GM18870 (cell line): ENCODE results near the gene PYGL.
"Not testable (repeated sequence)": the region's sequence is repeated elsewhere in the genome, so short reads cannot be mapped to it uniquely, and the experiment has no call there.

Experiments
- ATAC-seq: cut with Tn5 transposase; IDR thresholded peaks from one replicate; pipeline ENCODE4 v1.9.1; 2021; ENCODE audit warnings: moderate library complexity; ENCODE audit not compliant: unreplicated experiment

Gene PYGL

GRCh38 chr14:50929506-50929905 lies 14.8 kb downstream of the PYGL start:
- no peak for ATAC-seq

- no peak for ATAC-seq
Observed at GRCh38 chr14:50928002-50928635, 16.2 kb downstream of the PYGL start.

DNA sequence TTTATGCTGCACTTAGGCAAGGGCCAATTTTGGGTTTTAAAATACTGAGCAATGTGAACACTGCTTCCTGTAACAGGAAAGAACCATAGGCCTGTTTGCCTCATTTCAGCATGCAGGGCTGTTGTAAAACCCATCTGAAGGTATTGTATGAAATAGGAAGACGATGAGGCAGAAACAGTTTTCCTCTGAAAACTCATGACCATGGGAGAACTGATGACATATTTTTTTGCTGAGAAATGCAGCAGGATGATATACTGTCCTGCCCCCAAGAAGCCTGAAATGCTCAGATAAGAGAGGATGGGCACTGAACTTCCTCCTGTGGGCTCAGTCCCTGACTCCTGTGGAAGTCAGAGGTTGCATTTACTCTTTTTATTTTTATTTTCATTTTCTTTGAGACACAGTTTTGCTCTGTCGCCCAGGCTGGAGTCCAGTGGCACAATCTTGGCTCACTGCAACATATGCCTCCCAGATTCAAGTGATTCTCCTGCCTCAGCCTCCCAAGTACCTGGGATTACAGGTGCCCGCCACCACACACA lies 17.4 kb downstream of the PYGL start:
- ATAC-seq, result no peak

DNA sequence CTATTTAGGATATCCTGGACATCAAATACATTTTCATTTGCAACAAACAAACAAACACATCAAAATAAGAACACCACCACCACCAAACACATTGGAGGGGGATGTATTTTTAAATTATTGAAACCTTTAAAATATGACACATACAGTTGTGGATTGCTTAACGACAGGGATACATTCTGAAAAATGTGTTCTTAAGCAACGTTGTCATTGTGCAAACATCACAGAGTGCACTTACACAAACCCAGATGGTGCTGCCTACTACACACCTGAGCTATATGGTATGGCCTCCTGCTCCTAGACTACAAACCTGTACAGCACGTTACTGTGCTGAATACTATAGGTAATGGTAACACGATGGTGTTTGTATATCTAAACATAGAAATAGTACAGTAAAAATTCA lies 19.4 kb downstream of the PYGL start:
- no peak for ATAC-seq

- ATAC-seq, result no peak
Observed at GRCh38 chr14:50924236-50924635, 20.0 kb downstream of the PYGL start.

DNA sequence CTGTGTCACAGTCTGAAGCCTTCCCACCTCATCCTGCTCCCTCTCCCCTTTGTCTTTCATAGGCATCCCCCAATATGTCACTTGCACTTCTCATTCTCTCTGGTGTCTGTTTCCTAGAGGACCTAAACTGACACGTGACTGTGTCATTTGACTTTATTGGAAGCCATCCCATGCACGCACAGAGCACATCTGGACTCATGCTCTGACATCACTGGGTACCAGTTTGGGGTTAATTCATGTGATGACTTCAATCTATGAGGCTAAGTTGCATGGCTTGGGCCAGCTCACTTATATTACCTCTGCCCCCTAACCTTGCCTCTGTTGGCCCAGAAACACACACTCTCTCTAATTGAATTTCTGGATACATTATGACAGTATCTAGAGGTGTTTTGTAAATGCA lies 21.5 kb downstream of the PYGL start:
- no peak for ATAC-seq

DNA sequence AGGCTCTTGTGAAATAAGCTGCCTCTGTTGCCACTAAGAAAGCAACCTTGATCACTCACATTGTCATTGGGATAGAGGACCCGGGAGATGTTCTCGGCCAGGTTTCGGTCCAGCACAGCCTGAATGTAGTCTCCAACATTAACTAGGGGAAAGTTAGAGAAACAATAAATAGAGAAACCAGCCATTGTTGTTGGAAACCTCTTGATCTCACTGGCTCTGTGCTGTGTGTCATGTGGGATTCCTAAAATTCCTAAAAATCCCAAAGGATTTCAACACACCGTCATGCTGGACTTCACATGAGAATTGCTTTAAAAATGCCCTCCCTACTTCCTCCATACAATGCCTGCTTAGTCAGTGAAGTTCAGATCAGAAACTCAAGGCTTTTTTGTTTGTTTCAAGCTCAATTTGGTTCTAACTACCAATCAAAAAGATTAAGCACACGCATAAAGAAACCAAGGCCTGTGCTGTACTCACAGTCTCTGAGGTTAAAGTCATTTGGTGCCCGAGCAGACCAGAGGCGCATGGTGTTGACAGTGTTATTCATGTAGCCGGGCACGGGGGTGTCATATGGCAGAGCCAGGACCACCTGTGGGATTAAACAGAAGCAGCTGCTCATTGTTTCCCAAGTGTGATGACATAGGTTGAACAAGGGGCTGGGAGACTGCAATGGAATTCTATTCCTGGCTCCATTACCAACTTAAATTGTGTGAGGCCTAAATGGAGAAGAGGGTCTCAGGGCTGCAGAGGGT lies 23.6 kb downstream of the PYGL start:
- ATAC-seq, result no peak

DNA sequence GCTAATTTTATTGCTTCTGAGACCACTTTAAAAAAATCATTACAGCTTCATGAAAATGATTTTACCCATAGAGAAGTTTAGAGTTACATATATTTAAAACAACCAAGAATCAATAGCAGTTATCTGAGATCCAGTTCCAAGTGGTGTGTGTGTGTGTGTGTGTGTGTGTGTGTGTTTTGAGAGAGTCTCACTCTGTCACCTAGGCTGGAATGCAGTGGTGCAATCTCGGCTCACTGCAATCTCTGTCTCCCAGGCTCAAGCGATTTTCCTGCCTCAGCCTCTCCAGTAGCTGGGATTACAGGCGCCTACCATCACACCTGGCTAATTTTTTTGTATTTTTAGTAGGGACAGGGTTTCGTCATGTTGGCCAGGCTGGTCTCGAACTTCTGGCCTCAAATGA lies 24.8 kb downstream of the PYGL start:
- ATAC-seq, result not testable (repeated sequence)

GRCh38 chr14:50917449-50917848 lies 26.8 kb downstream of the PYGL start:
- ATAC-seq, result no peak

DNA sequence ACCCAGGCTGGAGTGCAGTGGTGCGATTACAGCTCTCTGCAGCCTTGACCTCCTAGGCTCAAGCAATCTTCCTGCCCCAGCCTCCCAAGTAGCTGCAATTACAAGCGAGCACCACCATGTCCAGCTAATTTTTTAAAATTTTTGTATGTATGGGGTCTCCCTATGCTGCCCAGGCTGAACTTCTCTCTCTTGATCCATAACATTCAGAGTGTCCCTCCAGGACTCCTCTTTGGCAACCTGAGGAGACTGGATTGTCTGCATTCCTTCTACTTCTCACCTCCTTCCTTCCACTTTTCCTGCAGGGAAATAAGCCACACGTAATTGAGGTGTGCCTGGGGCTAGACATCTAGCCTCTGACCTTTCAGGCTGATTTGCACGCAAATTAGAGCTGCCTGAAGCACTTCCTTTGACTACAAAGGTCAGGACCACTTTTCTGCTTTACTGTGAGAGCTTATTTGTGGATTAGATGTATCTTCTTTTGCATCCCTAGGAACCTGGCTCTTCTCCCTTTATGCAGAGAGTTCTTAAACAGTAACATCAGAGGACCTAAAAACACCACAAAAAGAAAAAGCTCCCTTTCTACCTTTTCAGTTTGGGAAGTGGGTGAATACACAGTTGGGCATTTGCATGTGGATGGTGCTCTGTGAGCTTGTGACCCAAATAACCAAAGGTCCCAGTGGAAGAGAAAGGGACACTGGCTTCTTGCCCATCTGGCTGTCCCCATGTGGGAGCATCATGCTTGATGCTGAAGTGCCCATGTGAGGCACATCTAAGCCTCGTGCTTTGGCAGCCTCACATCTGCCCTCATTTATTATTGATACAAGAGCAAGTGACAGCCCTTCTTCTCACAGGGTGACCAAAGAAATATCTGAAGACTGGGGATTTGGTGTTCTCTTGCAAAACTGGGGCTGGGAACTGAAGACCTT lies 33.5 kb downstream of the PYGL start:
- ATAC-seq, result no peak

DNA sequence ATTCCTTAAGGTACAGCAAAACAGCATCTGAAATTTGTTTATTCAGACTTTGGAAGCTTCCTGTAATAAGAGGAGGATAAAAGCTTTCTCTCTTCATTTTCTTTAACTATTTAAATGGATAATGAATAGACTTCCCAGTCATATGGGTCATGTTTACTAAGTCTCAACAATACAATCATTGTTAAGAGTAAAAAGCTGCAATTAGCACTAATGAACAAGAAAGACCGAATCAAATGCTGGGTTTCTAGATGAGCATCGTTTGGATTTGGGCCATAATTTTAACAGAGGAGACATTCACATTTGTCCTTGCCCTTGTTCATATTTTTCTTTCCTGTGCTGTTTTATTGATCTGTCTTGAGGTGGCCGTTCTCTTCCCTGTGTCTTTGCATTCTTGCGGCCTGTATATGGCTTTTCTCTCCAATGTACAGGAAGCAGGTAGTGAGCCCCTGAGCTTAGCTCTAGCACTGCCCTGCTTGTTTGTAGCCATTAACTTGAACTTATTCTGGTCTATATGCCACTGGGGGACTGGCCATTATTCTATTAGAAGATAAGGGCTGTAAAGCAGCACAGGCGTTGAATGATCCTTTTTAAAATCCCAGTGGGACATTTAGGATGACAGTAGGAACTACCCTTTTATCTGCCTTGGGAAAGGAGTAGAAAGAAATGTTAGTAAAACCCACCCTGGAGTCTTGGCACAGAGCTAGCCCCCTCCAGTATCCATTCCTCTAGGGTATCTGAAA lies 37.8 kb downstream of the PYGL start:
- no peak for ATAC-seq

GRCh38 chr14:50904719-50905118 lies 39.6 kb downstream of the PYGL start:
- no peak for ATAC-seq

DNA sequence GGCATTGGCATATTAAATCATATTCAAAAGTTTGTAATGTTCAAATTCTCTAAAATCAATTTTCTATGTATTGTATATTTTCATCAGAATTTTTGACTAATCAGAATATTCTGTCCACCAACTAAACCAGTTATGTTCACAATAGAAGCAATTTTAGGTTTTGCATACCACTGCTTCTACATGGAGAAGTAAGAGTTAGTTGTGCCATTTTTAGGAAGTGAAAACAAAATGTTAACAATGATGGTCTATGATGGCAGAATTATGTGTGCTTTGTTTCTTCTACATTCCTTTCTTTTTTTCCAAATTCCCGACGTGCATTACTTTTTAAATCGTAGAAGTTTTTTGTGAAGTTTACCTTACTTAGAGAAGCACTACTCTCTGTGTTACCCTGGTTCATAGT lies 42.9 kb downstream of the PYGL start:
- no peak for ATAC-seq

DNA sequence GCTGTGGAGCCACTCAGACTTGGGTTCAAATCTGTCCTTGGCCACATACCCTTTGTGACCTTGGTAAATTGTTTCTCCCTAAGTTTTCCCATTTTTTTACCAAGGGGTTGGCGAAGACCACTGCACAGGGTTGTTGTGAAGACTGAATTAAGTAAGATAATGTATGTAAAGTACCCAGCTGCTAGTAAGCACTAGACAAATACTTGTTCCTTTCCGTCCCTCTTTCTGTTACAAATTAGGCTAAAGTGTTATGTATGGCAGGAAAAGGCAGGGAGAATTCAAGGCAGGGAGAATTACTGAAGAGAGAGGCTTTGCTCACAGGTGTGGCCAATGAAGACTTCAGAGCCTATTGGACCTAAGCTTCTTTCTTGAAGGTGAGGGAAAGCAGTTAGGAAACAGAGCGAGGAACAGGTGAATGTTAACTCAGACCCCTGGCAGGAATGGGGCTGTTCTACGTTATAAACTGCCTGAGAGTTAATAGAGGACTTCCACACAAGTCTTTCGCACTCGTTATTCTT lies 46.6 kb downstream of the PYGL start:
- no peak for ATAC-seq

DNA sequence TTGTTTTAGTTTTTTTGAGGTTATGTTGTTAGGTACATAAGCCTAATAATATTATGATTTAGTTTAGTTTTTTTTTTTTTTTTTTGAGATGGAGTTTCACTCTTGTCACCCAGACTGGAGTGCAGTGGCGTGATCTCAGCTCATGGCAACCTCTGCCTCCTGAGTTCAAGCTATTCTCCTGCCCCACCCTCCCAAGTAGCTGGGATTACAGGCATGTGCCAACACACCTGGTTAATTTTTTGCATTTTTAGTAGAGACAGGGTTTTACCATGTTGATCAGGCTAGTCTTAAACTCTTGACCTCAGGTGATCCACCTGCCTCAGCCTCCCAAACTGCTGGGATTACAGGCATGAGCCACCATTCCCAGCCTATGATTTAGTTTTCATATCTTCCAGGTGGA lies 47.3 kb downstream of the PYGL start:
- not testable (repeated sequence) for ATAC-seq

- ATAC-seq, result not testable (repeated sequence)
Observed at GRCh38 chr14:50896421-50896820, 47.9 kb downstream of the PYGL start.

GRCh38 chr14:50892255-50892654 lies 52.0 kb downstream of the PYGL start:
- ATAC-seq, result no peak

GRCh38 chr14:50887476-50887875 lies 56.8 kb downstream of the PYGL start:
- no peak for ATAC-seq

GRCh38 chr14:50883827-50884197 lies 60.5 kb downstream of the PYGL start:
- no peak for ATAC-seq
